SK-N-SH (cell line): ENCODE measurements around the gene PLA2G7.

Experiments used
- CHD2 ChIP-seq: fragments of 150-350 bp; IDR thresholded peaks from 2 replicates; pipeline ENCODE4 v1.6.1; 2018; ENCODE audit warnings: low read length; ENCODE audit not compliant: partially characterized antibody
- CTCF ChIP-seq: fragments of 200-600 bp; sonication (generic); IDR thresholded peaks from 2 replicates; pipeline ENCODE4 v1.6.1; 2017; ENCODE audit warnings: antibody characterized with exemption, mild to moderate bottlenecking, moderate library complexity
- EP300 ChIP-seq, 2 experiments: IDR thresholded peaks; 2 replicates each; pipeline versions ENCODE4 v1.4.0 to v1.6.1; 2012; ENCODE audit warnings: borderline replicate concordance in 1 of 2, low read depth in 1 of 2, low read length in 1 of 2
- GABPA ChIP-seq: IDR thresholded peaks from 2 replicates; pipeline ENCODE4 v1.4.0; 2012; ENCODE audit warnings: low read depth, mild to moderate bottlenecking
- PBX3 ChIP-seq: IDR thresholded peaks from 2 replicates; pipeline ENCODE4; 2012
- YY1 ChIP-seq: IDR thresholded peaks from 2 replicates; pipeline ENCODE4 v1.4.0; 2012; ENCODE audit warnings: low read depth, mild to moderate bottlenecking
- ZBTB33 ChIP-seq: IDR thresholded peaks from 2 replicates; pipeline ENCODE4 v1.4.0; 2012; ENCODE audit warnings: low read depth, borderline replicate concordance

GRCh38 chr6:46736906-46737305 is 1.7 kb upstream of the PLA2G7 start:
- TF ChIP-seq CTCF (no peak), YY1 (no peak), GABPA (no peak), ZBTB33 (no peak), PBX3 (no peak), EP300 (IDR thresholded peaks at IDR 0.05; ENCODE audit: borderline replicate concordance in 1 of 2, low read depth in 1 of 2, low read length in 1 of 2) (no peak), CHD2 (no peak)
